ENCODE data around the gene ZNF740. TPM values are rescaled to one million over a fixed set of nuclear protein-coding genes. Genes with fewer than 3 reads are reported as not detected.

The ZNF740 gene
- total and polyA plus RNA-seq, 10 of the 15 experiments (the other 5 are each of a cell fraction or from before 2014, with no cell fraction given), result 1.4 to 33.6 (median 11.3) TPM

DNA sequence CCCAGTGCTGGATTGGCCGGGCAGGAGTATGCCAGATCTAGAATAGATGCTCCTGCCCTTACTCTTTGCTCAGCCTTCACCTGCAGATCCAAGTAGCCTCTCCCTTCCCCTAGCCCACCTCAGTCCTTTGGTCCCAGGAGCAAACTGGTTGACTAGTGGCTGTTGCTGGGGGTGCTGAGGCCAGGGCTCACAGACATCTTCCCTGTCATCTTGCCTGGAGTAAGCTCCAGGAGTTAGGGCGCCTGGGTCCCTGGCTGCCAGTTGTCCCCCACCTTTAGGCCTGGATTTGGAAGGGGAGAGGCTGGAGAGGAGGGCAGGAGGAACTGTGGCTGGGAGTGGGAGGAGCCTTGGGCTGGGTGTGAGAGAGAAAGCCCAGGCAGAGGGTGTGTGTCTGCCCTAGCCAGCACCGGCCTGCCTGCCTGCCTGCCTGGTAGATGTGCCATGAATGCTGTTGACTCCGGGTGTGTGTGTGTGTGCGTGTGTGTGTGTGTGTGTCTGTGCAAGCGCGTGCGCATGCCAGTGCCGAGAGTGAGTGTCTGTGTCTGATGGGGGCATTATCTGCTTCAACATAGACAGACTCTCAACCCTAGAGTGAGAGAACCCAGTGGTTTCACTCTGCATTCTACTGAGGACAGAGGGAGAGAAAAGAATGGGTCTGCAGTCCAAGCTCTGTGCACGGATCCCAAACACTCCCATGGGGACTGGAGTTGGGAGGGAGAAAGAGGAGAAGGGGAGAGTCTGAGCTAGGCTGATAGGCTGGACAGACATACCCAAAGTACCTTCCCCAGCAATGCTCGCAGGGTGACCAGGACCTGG, 52.3 kb downstream of the ZNF740 start:
- RAD21 ChIA-PET (ENCODE audit: unreplicated experiment), result interaction anchor here (0.6 to 0.9 kb wide), 2 partner anchors 15 to 34 kb away, joined by 3 read pairs; no protein-coding TSS in a partner anchor
- Histone ChIP-seq H3K4me3 (0 out of 2 replicates have a peak overlapping the region, but pooled peaks have one; percentile 17), H3K27ac (ENCODE audit: control insufficient read depth, insufficient read depth) (no peak overlapping the region), H3K9me3 (replicated peaks; ENCODE audit: control insufficient read depth, insufficient read depth, low read length) (no peaks in the 10 kb centered on the region), H3K4me2 (ENCODE audit: control insufficient read depth, insufficient read depth) (peak overlapping the region; percentile 85), H3K36me3 (ENCODE audit: control insufficient read depth in 2 of 2, insufficient read depth in 2 of 2, low read length in 1 of 2) (no peaks in the 10 kb centered on the region), H3K9ac (ENCODE audit: control insufficient read depth, insufficient read depth, low read length) (no peak overlapping the region), H3K79me2 (ENCODE audit: control insufficient read depth, insufficient read depth, low read length) (no peaks in the 10 kb centered on the region), H3K27me3 (replicated peaks in 1 of 2; ENCODE audit: control insufficient read depth in 2 of 2, insufficient read depth in 2 of 2, low read length in 1 of 2) (peaks cover 0 to 6% of the 10 kb centered on the region in 2 experiments; a peak in 2 of 4 replicates), H2AFZ (ENCODE audit: control insufficient read depth, low read depth, low read length) (peak overlapping the region; percentile 53), H4K20me1 (ENCODE audit: control insufficient read depth, insufficient read depth) (no peaks in the 10 kb centered on the region), H3K4me1 (ENCODE audit: control insufficient read depth, insufficient read depth, low read length) (peaks cover 22% of the 10 kb centered on the region)
- FAIRE-seq (peak; percentile 38), ATAC-seq (peak; percentile 71), DNase-seq (ENCODE audit: low read depth, low spot score) (no peak)
- 20% methylated on average over 11 of the region's 11 CpGs for WGBS (ENCODE audit: insufficient coverage, insufficient replicate concordance, low lambda C conversion rate, missing lambda C conversion rate)
- SMC1A ChIA-PET (ENCODE audit: uncharacterized antibody, unreplicated experiment), result interaction anchor here (0.7 to 1.2 kb wide), 2 partner anchors 8 to 16 kb away, joined by 3 to 4 read pairs; no protein-coding TSS in a partner anchor
- intact Hi-C loops (cut with micrococcal nuclease; ENCODE audit: unreplicated experiment), result no loop called here
- TF ChIP-seq, protein P1, sequence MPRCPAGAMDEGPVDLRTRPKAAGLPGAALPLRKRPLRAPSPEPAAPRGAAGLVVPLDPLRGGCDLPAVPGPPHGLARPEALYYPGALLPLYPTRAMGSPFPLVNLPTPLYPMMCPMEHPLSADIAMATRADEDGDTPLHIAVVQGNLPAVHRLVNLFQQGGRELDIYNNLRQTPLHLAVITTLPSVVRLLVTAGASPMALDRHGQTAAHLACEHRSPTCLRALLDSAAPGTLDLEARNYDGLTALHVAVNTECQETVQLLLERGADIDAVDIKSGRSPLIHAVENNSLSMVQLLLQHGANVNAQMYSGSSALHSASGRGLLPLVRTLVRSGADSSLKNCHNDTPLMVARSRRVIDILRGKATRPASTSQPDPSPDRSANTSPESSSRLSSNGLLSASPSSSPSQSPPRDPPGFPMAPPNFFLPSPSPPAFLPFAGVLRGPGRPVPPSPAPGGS (IDR thresholded peaks at IDR 0.05; ENCODE audit: borderline replicate concordance, insufficient read depth, low read depth, low read length, poor library complexity, severe bottlenecking), result peak; percentile 29
- 0 out of 2 replicates have a peak, but pooled peaks have one; percentile 11 for TF ChIP-seq IKZF1 (conservative IDR thresholded peaks at IDR 0.05)
- peak; percentile 73; the same call in 1 of the 2 replicates for TF ChIP-seq HDGF (IDR thresholded peaks at IDR 0.05)
- TF ChIP-seq FOXK2 (IDR thresholded peaks at IDR 0.05), result no peak
- BruUV-seq (replicated peaks), result no TSS peak
- CTCF ChIA-PET, result interaction anchor here (0.5 to 1.2 kb wide), 5 partner anchors 17 to 73 kb away, joined by 3 to 6 read pairs (median 5); no protein-coding TSS in a partner anchor
- POLR2A ChIA-PET, result interaction anchor here (1.4 kb wide), 1 partner anchor 24 kb away, joined by 4 read pairs; no protein-coding TSS in a partner anchor
- in situ Hi-C loops (cut with MboI), result no loop called here

All from GM12878 (cell line).